LNCaP clone FGC (cell line): ENCODE results near the gene KANSL1.
A peak's percentile ranks its signal among the peaks of the same experiment; 100 is the strongest.
"Not testable (repeated sequence)": the region's sequence is repeated elsewhere in the genome, so short reads cannot be mapped to it uniquely, and the experiment has no call there.

ENCODE experiments used
- DNase-seq: peaks from one replicate; pipeline ENCODE4 v3.0.0-alpha.2; 2011; ENCODE audit warnings: low read depth
- H3K4me3 ChIP-seq: 2 replicates; pipeline ENCODE4 v1.5.1; 2011; ENCODE audit warnings: mild to moderate bottlenecking, low read depth, low read length, control low read depth
- CTCF ChIP-seq: IDR thresholded peaks from 2 replicates; pipeline ENCODE4 v1.5.1; 2012; ENCODE audit warnings: mild to moderate bottlenecking; ENCODE audit not compliant: control insufficient read depth, insufficient read depth; ENCODE audit errors: extremely low read depth

KANSL1 gene

DNA sequence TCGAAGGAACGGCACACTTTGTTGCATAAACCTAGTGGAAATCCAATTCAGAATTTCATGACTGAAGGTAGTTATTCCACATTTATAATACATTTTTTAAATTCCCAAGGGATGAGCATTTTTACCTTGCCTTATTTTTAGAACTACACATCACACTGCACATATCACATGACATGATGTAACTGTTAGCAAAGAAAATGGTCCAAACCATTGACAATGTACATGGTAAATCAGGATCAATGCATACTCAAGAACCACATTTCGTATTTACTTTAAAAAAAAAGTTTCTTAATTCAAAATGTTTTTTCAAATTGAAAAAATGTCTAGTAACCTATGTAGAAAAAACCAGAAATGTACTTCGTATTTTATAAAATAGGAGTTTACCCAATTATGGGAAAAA lies 2.5 kb downstream of the KANSL1 start:
- peak overlapping the region; percentile 70; the same call in 1 of the 2 replicates for H3K4me3 ChIP-seq

GRCh38 chr17:46186827-46187235 lies 6.4 kb downstream of the KANSL1 start:
- DNase-seq, H3K4me3 ChIP-seq: not testable (repeated sequence)
- peak; percentile 46; the same call in 1 of the 2 replicates for TF ChIP-seq CTCF

More for the DNA sequence above, 2.5 kb downstream of the KANSL1 start:
- no peak for DNase-seq
- TF ChIP-seq CTCF, result no peak

DNA sequence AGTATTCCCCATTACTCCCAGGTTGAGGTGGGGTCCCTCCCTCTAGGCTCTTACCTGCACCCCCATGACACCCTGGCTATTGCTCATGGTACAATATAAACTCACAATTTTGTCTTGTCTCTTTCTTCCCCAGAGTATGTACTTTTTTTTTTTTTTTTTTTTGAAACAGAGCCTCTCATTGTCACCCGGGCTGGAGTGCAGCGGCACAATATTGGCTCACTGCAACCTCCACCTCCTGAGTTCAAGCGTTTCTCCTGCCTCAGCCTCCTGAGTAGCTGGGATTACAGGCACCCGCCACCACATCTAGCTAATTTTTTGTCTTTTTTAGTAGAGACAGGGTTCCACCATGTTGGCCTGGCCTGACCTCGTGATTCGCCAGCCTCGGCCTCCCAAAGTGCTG lies 8.5 kb downstream of the KANSL1 start:
- TF ChIP-seq CTCF, result no peak
- H3K4me3 ChIP-seq, result no peak overlapping the region
- no peak for DNase-seq

DNA sequence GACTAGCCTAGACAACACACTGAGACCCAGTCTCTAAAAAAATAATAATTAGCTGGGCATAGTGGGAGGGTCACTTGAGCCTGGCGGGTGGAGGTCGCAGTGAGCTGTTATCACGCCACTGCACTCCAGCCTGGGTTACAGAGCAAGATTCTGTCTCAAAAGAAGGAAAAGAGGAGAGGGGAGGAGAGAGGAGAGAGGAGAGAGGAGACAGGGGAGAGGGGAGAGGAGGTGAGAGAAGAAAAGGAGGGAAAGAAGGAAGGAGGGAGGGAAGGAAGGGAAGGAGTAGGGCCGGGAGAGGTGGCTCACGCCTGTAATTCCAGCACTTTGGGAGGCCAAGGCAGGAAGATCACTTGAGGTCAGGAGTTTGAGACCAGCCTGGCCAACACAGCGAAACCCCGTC lies 9.8 kb downstream of the KANSL1 start:
- not testable (repeated sequence) for DNase-seq

DNA sequence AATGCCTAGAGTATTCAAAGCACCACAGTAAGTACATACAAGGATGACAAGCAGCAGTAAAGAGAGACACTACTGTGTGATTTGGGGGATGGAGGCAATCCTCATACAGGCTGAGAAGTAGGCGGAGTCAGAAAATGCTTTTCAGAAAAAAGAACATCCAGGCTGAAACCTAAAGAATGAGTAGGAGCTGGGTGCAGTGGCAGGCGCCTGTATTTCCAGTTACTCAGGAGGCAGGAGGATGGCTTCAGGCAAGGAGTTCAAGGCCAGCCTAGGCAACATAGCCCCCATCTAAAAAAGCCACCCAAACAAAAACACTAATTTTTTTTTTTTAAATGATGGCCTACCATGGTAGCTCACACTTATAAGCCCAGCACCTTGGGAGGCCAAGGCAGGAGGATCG lies 10.3 kb downstream of the KANSL1 start:
- no peak overlapping the region for H3K4me3 ChIP-seq
- no peak for TF ChIP-seq CTCF
- peak; percentile 75 for DNase-seq

More for the DNA sequence above, 9.8 kb downstream of the KANSL1 start:
- not testable (repeated sequence) for H3K4me3 ChIP-seq

DNA sequence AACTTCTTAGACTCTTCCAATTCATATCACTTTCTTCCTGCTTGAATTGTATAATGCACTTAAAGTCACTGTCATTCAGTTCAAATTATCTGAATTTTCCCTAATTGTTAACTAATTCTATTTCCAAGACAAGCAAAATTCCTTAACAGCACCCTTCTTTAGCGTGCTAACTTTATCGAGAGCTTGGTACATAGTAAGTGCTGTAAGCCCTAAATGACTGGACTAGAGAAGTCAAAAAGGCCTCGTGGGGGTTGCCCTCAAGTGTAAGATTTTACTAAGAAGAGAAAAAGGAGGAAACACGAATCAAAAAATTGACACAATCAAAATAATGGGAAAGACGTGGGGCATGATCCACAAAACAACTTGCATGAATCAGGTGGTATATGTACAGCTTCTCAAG lies 11.3 kb downstream of the KANSL1 start:
- no peak for TF ChIP-seq CTCF
- no peak overlapping the region for H3K4me3 ChIP-seq

DNA sequence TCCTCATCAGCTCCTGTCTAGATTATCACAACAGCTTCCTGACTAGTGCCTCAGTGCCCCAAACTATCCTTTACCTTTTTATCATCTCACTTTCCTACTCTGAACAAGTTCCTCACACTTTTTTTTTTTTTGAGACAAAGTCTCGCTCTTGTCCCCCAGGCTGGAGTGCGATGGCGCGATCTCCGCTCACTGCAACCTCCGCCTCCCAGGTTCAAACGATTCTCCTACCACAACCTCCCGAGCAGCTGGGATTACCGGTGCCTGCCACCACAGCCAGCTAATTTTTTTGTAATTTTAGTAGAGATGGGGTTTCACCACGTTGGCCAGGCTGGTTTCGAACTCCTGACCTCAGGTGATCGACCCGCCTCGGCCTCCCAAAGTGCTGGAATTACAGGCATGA lies 11.9 kb downstream of the KANSL1 start:
- H3K4me3 ChIP-seq, DNase-seq: not testable (repeated sequence)

More for the DNA sequence above, 11.3 kb downstream of the KANSL1 start:
- DNase-seq, result no peak

DNA sequence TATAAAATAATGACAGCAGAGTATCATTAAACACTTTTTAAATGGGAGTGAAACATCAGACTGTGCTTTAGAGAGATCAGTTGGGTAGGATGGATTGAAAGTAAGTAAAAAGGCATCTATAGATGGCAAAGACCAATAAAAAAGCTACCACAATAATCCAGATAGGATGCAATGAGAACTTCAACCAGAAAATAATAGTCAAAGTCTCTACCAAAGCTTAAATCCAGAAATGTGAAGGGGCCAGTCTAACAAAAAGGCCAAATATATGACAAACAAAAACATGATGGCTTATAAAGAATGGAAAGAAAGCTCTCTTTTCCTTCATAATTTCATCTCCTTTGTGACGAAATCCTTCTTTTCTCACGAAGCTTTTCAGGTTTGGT lies 12.3 kb downstream of the KANSL1 start:
- no peak for TF ChIP-seq CTCF
- no peak for DNase-seq
- H3K4me3 ChIP-seq, result no peak overlapping the region

DNA sequence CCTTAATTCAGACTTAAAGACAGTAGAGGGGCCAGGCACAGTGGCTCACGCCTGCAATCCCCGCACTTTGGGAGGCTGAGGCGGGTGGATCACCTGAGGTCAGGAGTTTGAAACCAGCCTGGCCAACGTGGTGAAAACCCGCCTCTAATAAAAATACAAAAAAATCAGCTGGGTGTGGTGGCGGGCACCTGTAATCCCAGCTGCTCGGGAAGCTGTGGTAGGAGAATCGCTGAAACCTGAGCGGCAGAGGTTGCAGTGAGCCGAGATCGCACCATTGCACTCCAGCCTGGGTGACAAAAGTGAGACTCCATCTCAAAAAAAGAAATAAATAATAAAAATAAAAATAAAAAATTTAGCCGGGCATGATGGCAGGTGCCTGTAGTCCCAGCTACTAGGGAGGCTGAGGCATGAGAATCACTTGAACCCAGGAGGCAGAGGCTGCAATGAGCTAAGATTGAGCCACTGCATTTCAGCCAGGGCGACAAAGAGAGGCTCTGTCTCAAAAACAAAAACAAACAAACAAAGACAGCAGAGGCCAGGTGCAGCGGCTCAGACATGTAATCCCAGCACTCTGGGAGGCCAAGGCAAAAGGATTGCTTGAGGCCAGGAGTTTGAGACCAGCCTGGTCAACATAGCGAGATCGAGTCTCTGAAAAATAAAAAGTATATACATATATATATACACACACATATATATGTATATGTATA lies 12.9 kb downstream of the KANSL1 start:
- not testable (repeated sequence) for H3K4me3 ChIP-seq, DNase-seq
